Hepatic stellate cell (primary cell): Measurements from ENCODE around the gene CLDN9.
A peak's percentile ranks its signal among the peaks of the same experiment; 100 is the strongest.

Source experiments
- DNase-seq: peaks from one replicate; pipeline ENCODE4 v3.0.0; 2011; ENCODE audit warnings: low spot score

Gene CLDN9

GRCh38 chr16:3056336-3057180 lies 43.8 kb downstream of the CLDN9 start:
- DNase-seq, result no peak

GRCh38 chr16:3057181-3058138 lies 44.7 kb downstream of the CLDN9 start:
- DNase-seq, result no peak

GRCh38 chr16:3058139-3059030 lies 45.7 kb downstream of the CLDN9 start:
- no peak for DNase-seq

GRCh38 chr16:3059041-3059722 lies 46.5 kb downstream of the CLDN9 start:
- DNase-seq, result peak; percentile 94

- no peak for DNase-seq
Observed at GRCh38 chr16:3059723-3060242, 47.1 kb downstream of the CLDN9 start.

GRCh38 chr16:3060339-3061127 lies 47.8 kb downstream of the CLDN9 start:
- DNase-seq, result no peak

GRCh38 chr16:3062553-3062952 lies 49.8 kb downstream of the CLDN9 start:
- no peak for DNase-seq

- no peak for DNase-seq
Observed at GRCh38 chr16:3063625-3064386, 51.1 kb downstream of the CLDN9 start.
